ENCODE measurements around the gene CTR9. TPM values are rescaled to one million over a fixed set of nuclear protein-coding genes. Genes with fewer than 3 reads are reported as not detected.

The CTR9 gene
- total and polyA plus RNA-seq, 2 of the 8 experiments (the other 6 are each of a cell fraction or from before 2014, with no cell fraction given), result 6.1 to 37.7 TPM

- Histone ChIP-seq H3K27me3 (replicated peaks in 1 of 4; ENCODE audit: control insufficient read depth in 3 of 4, extremely low read depth in 1 of 4, insufficient read depth in 3 of 4, low read length in 3 of 4) (no peaks in the 10 kb centered on the region), H3K23ac (ENCODE audit: insufficient read length) (no peak overlapping the region), H4K8ac (ENCODE audit: extremely low read depth, insufficient read depth, low read length) (no peak overlapping the region), H3K79me2 (ENCODE audit: control insufficient read depth in 1 of 2, insufficient read depth in 2 of 2, low read length in 2 of 2) (no peaks in the 10 kb centered on the region), H4K20me1 (replicated peaks in 1 of 2; ENCODE audit: control insufficient read depth in 1 of 2, insufficient read depth in 2 of 2, low read length in 2 of 2) (peaks cover 0 to 2% of the 10 kb centered on the region in 2 experiments), H2BK5ac (ENCODE audit: low read depth, low read length) (no peak overlapping the region), H2AK5ac (ENCODE audit: low read depth, low read length) (no peak overlapping the region), H3K14ac (ENCODE audit: insufficient read length) (no peak overlapping the region), H4K91ac (replicated peaks; ENCODE audit: insufficient read length, low read length) (no peak overlapping the region), H2AFZ (ENCODE audit: low read length) (no peak overlapping the region), H3K4me3 (ENCODE audit: extremely low read depth in 1 of 4, insufficient read depth in 2 of 4, low read depth in 3 of 4, low read length in 4 of 4) (no peak overlapping the region), H3K4me1 (replicated peaks in 1 of 4; ENCODE audit: control insufficient read depth in 3 of 4, insufficient read depth in 4 of 4, low read length in 3 of 4) (peaks cover 0 to 6% (median 0%) of the 10 kb centered on the region in 4 experiments; a peak in 1 of 7 replicates), H3K9ac (replicated peaks in 1 of 4; ENCODE audit: extremely low read depth in 1 of 4, low read depth in 3 of 4, low read length in 3 of 4) (no peak overlapping the region), H2BK12ac (ENCODE audit: low read depth, low read length) (no peak overlapping the region), H3K27ac (ENCODE audit: low read depth, low read length) (no peak overlapping the region), H3K9me3 (ENCODE audit: insufficient read depth in 2 of 2, low read depth in 1 of 2, low read length in 1 of 2) (no peaks in the 10 kb centered on the region), H3K4ac (replicated peaks; ENCODE audit: insufficient read length, low read depth, low read length) (no peak overlapping the region), H3K23me2 (ENCODE audit: low read depth, low read length) (no peaks in the 10 kb centered on the region), H3K36me3 (ENCODE audit: control insufficient read depth in 2 of 4, insufficient read depth in 4 of 4, low read length in 3 of 4) (peaks cover 15 to 34% (median 20%) of the 10 kb centered on the region in 4 experiments), H3K18ac (ENCODE audit: extremely low read depth, low read length) (no peak overlapping the region), H3K56ac (replicated peaks; ENCODE audit: insufficient read length, low read depth, low read length) (no peak overlapping the region), H2BK20ac (ENCODE audit: low read length) (no peak overlapping the region), H2BK120ac (replicated peaks; ENCODE audit: low read depth, low read length) (no peak overlapping the region), H3K79me1 (ENCODE audit: low read depth, low read length) (no peaks in the 10 kb centered on the region), H3K4me2 (ENCODE audit: insufficient read depth in 1 of 2, low read depth in 2 of 2, low read length in 2 of 2) (no peak overlapping the region), H4K5ac (ENCODE audit: insufficient read length, low read depth, low read length) (no peak overlapping the region), H2BK15ac (ENCODE audit: low read length) (no peak overlapping the region)
- ChIA-PET POLR2A (ENCODE audit: partially characterized antibody) (interaction anchor here (1.0 kb wide), 2 partner anchors 17 to 42 kb away, joined by 3 to 5 read pairs; no protein-coding TSS in a partner anchor), CTCF (ENCODE audit: partially characterized antibody) (no interaction called here)
- FAIRE-seq (no peak), DNase-seq (ENCODE audit: low read depth in 1 of 2, low spot score in 2 of 2) (no peak)
- WGBS, 2 experiments (ENCODE audit: extremely low coverage in 1 of 2, insufficient coverage in 1 of 2, insufficient read length in 1 of 2, insufficient replicate concordance in 2 of 2, low coverage in 1 of 2, low lambda C conversion rate in 2 of 2, missing lambda C conversion rate in 1 of 2), result 93% methylated on average over 4 of the region's 4 CpGs; no CpG with 5 or more reads in 1 of the 2 experiments
- TF ChIP-seq CEBPB (IDR thresholded peaks at IDR 0.05; ENCODE audit: low read depth, low read length) (no peak), RNF2 (IDR thresholded peaks at IDR 0.05; ENCODE audit: borderline replicate concordance, low read depth, low read length, missing control alignments, poor library complexity, severe bottlenecking) (no peak), KDM4A (IDR thresholded peaks at IDR 0.05; ENCODE audit: low read depth, low read length, severe bottlenecking) (no peak), RBBP5 (IDR thresholded peaks at IDR 0.05; ENCODE audit: borderline replicate concordance, low read depth, low read length) (no peak), EGR1 (IDR thresholded peaks at IDR 0.05; ENCODE audit: borderline replicate concordance, low read depth, low read length) (no peak), CHD1 (IDR thresholded peaks at IDR 0.05; ENCODE audit: low read depth, low read length) (no peak), BCL11A (IDR thresholded peaks at IDR 0.05; ENCODE audit: low read depth in 2 of 2, low read length in 2 of 2) (no peak), RAD21 (IDR thresholded peaks at IDR 0.05 in 1 of 2, conservative IDR thresholded peaks at IDR 0.05 in 1 of 2; ENCODE audit: low read depth in 2 of 2, low read length in 2 of 2) (no peak), SP4 (IDR thresholded peaks at IDR 0.05; ENCODE audit: low read length) (no peak), SP1 (IDR thresholded peaks at IDR 0.05; ENCODE audit: low read depth, low read length) (no peak), EZH2 (IDR thresholded peaks at IDR 0.05; ENCODE audit: low read depth, low read length, severe bottlenecking) (no peak)
- TF ChIP-seq, protein P1, sequence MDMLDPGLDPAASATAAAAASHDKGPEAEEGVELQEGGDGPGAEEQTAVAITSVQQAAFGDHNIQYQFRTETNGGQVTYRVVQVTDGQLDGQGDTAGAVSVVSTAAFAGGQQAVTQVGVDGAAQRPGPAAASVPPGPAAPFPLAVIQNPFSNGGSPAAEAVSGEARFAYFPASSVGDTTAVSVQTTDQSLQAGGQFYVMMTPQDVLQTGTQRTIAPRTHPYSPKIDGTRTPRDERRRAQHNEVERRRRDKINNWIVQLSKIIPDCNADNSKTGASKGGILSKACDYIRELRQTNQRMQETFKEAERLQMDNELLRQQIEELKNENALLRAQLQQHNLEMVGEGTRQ (IDR thresholded peaks at IDR 0.05; ENCODE audit: low read length), result no peak
These were observed 12.7 kb downstream of the CTR9 start for GRCh38 chr11:10763766-10764165.

Data from H1 (cell line).